Choroid plexus epithelial cell (primary cell): ENCODE measurements around the gene NPR3.
A peak's percentile ranks its signal among the peaks of the same experiment; 100 is the strongest.

Experiments
- DNase-seq: peaks from one replicate; pipeline ENCODE4 v3.0.0-alpha.2; 2010; ENCODE audit warnings: low read depth
- H3K4me3 ChIP-seq: 2 replicates; pipeline ENCODE4 v1.5.1; 2011; ENCODE audit warnings: low read depth, mild to moderate bottlenecking, control low read depth, low read length, moderate library complexity
- TF ChIP-seq, protein P1 (sequence below): conservative IDR thresholded peaks from 2 replicates; pipeline ENCODE4 v1.5.1; 2011; ENCODE audit warnings: low read depth, mild to moderate bottlenecking, control low read depth, inconsistent platforms, low read length, moderate library complexity

Gene NPR3

DNA sequence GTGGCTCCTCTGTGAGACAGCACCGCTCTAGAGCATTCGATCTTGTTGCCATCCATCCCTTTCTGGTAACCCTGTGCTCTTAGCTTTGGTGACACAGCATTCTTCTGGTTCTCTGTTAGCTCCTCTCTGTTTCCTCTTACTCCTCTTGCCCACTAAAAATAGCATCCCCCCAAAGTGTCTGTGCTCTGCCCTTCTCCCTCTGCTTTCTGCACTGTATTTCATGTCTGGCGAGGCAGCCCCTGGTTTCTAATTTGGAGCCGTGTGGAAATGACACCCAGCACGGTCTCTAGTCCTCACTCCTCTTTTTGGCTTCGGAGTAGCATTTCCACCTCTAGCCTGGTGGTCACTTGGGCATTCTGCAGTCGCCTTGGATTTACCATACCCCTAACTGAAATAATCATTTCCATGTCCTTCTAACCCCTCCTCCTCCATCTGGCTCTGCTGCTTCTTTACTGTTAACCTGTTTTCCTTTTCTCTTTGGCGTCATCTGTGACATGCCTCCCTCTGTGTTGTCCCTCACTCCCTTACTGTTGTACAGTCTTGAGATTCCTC lies 23.8 kb downstream of the NPR3 start:
- TF ChIP-seq, protein P1, sequence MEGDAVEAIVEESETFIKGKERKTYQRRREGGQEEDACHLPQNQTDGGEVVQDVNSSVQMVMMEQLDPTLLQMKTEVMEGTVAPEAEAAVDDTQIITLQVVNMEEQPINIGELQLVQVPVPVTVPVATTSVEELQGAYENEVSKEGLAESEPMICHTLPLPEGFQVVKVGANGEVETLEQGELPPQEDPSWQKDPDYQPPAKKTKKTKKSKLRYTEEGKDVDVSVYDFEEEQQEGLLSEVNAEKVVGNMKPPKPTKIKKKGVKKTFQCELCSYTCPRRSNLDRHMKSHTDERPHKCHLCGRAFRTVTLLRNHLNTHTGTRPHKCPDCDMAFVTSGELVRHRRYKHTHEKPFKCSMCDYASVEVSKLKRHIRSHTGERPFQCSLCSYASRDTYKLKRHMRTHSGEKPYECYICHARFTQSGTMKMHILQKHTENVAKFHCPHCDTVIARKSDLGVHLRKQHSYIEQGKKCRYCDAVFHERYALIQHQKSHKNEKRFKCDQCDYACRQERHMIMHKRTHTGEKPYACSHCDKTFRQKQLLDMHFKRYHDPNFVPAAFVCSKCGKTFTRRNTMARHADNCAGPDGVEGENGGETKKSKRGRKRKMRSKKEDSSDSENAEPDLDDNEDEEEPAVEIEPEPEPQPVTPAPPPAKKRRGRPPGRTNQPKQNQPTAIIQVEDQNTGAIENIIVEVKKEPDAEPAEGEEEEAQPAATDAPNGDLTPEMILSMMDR, result no peak

GRCh38 chr5:32735512-32735911 lies 24.4 kb downstream of the NPR3 start:
- TF ChIP-seq, protein P1, result no peak
- DNase-seq, result no peak
- H3K4me3 ChIP-seq, result no peak overlapping the region

More for the DNA sequence above, 23.8 kb downstream of the NPR3 start:
- no peak overlapping the region for H3K4me3 ChIP-seq
- no peak for DNase-seq

DNA sequence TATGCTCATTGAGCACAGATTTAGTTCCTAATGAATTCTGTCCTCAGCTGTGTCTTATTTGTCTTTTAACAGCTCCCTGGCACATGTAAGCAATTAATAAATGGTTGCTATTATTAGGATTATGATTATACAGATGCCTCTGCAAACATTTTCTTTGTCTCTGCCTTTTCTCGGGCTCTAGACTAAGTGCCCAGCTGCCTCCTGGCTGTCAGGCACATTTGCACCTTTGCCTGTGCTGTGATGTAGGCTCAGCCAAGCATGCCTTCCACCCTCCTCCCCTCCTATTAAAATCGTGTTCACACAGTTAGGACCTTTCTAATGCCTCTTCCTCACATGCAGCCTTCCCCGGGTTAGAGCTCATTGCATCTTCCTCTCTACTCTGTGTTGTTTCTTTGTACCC lies 25.7 kb downstream of the NPR3 start:
- no peak for DNase-seq
- TF ChIP-seq, protein P1, result no peak
- no peak overlapping the region for H3K4me3 ChIP-seq

DNA sequence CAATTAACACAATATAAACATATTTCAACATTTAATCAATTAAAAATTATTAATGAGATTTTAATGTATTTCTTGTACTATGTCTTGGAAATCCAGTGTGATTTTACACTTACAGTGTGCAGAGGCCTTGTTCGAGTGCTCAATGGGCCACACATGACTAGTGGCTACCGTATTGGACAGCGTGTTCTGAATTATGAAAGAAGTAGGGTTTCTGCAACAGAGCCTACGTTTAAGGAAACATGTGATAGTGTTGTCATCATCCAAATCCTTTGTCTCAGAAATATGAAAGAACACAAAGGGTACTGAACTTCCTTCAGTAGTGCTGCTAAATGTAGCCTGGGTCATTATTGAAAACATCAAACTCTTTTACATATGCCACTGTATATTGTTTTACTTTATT lies 29.5 kb downstream of the NPR3 start:
- H3K4me3 ChIP-seq, result no peak overlapping the region
- no peak for DNase-seq
- TF ChIP-seq, protein P1, result no peak

- DNase-seq, result no peak
- no peak overlapping the region for H3K4me3 ChIP-seq
- TF ChIP-seq, protein P1, result no peak
Measured at GRCh38 chr5:32745317-32745716, 34.2 kb downstream of the NPR3 start.

DNA sequence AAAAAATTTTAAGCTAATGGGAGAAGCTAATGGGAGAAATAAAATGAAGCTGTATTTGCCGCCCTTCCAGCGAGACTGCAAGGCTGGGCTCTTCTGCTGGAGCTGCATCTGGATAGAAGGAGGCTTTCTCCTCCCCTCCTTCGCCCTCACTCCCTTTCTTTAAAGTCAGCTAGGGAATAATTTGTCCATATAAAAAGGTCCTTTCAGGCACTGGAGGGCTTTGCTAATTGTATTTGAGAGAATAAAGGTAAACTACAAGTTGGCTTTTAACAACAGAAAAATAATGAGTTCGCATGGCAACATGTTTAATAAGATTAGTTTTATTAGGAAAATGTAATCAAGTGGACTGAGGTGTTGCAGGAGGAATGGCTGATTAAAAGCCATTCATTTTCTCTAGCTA lies 41.3 kb downstream of the NPR3 start:
- TF ChIP-seq, protein P1, result no peak
- H3K4me3 ChIP-seq, result no peak overlapping the region
- no peak for DNase-seq

DNA sequence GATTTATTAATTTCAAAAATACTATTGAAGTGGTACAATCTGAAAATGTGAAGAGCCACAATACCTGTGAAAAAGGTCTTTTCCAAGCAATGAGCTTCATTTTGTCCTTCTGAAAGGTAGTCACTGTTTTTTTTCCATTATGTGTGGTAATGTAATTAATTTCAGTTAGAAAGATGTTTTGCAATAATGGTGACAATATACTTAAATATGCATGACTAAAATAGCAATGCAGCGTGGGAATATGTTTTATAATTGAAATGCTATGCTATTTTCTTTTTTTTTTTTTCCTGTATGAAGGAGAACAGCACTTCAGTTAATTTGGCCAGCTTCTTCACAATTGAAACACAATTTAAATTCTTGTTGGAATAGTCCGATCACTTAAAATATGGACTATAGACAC lies 41.9 kb downstream of the NPR3 start:
- DNase-seq, result peak; percentile 36
- TF ChIP-seq, protein P1, result no peak
- no peak overlapping the region for H3K4me3 ChIP-seq
